ENCODE data around the gene TMEM114.

Gene TMEM114

DNA sequence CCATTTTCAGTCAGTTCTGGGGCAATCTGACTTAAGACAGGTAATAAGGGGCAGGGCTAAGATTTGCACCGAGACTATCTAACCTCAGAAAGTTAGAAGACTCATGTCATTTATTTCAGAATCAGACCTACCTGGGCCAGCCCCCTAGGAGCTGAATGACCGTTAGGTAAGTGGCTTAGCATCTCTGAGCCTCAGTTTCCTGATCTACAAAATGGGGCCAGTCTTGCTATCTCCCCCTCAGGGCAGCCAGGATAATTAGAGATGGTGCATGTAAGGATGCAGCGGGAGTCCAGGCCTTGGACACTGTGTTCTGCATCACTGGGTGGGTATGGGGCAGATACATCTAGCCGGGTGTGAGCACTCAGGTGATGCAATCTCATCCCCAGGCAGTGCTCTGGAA, 20.8 kb upstream of the TMEM114 start:
- no peak for DNase-seq

DNA sequence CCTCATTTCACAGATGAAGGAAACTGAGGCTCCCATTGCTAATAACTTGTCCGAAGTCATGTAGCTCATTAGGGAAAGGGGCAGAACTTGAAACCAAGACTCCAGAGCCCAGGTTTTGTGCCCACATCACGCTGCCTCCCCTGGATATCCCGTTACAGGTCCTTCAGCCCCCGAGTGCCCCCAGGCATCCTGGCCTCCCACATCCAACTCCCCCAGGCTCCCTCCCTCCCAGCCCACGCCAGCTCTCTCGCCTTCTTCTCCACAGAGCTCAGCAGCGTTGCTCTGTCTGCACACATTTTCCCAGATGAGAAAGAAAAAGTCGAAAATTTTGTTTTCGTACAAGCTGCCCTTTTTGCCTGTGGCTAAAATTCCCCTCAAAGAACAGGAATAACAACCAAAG, 16.9 kb upstream of the TMEM114 start:
- DNase-seq: no peak

DNA sequence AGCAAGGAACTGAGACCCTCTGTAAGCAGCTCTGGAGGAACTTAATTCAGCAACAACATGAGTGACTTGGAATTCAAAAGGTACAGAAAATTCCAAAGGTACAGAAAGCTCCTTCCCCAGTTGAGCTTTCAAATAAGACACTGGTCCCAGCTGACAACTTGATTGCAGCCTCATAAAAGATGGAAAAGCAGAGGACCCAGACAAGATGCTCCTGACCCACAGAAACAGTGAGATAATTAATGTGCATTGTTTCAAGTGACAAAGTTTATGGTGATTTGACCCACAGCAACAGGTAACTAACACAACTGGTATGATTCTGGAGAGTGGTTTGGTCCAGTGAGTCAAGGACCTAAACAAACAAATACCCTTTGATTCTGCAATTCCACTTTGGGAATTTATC, 15.2 kb upstream of the TMEM114 start:
- no peak for DNase-seq

DNA sequence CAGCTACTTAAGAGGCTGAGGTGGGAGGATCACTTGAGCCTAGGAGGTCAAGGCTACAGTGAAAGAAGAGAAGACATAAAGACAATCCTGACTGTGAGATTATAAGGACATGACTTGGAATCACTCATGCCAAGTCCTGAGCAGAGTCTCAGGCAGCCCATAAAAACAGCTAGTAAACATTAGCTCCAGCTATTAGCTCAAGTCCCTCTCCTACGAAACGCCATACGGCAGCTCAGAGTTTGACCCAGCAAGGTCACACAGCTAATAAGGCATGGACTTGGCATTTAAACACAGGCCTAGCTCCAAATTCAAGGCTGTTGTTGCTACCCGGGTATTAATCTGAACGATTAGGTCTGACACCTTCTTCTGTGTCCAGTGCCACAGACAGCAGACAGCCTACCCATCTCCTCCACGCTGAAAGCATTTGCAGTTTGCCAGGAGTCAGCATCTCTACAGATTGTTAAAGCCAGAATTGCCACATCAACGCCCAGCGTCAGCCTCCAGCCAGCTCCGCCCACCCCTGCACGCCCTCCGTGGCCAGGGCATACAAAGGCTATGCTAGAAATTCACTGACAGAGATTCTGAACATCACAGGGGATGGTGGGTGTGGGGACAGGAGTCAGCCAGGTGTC, 9.9 kb upstream of the TMEM114 start:
- no peak for DNase-seq

DNA sequence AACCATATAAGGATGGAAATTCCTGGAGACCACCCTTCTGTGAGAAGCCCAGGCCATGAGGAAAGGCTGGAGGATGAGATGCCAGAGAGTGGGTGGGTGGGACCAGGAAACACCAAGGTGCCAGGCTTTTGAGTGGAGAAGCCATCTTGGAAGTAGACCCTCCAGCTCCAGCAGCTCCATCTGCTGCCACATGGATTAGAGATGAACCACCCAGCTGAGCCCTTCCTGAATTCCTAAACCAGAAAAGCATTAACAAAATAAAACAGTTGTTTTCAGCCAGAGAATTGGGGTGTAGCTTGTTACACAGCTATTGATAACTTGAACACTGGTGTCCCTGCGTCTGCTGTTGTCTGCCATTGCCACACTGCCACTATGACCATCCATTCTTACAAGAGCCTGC, 6.3 kb upstream of the TMEM114 start:
- no peak for DNase-seq

DNA sequence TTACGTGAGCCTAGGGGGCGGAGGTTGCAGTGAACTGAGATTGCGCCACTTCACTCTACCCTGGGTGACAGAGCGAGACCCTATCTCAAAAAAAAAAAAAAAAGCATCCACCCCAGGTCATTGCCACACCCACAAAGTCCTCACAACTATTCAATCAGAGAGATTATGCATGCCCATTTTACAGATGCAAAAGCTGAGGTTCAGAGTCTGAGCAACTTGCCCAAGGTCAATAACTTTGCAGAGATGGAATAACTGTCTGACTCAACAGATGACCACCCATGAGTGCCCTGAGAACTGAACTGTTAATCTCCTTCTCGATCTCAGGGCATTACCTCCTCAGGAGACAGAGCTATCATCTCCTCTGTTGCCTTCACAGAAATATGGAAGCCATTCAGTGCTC, 5.5 kb upstream of the TMEM114 start:
- no peak for DNase-seq

DNA sequence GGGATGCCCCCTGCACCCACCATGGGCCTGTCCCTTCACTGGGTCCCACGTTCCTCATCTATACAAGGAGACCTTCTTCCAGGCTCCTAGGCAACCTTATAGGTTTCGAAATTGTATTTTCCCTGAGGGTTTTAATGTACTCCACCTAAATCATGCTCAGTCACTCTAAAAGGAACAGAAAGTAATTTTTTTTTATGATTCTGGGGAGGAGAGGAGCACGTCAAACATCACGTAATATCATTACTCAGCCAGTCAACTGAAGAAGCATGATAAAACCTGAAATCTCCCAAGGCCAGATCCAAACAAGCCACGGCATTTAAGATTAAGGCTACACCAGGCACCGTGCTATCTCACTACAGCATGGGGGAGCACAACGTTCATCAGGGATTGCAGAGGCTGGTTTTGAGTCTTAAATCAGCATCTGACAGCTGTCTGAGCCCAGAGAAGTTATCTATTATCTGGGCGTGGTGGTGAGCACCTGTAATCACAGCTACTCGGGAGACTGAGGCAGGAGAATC, 3.9 kb upstream of the TMEM114 start:
- no peak for DNase-seq

DNA sequence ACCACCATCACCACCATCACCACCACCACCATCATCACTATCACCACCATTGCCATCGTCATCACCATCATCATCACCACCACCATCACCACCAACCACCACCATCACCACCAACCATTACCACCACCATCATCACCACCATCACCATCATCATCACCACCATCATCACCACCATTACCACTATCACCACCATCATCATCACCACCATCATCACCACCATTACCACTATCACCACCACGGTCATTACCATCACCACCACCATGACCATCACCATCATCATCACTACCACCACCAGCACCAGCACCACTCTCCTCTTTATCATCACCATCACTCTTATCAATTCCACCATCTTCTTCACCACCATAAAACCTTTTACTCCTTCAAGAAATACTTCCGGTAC, 1.1 kb upstream of the TMEM114 start:
- DNase-seq: no peak

DNA sequence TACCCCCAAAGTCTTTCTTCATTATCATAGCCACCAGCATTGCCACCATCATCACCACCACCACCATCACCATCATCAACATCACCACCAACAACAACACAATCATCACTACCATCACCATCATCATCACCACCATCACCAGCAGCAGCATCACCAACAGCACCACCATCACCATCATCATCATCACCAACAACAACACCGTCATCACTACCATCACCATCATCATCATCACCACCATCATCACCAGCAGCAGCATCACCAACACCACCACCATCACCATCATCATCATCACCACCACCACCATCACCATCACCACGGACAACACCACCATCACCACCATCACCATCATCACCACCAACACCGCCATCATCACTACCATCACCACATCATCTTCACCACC, 500 bp upstream of the TMEM114 start:
- DNase-seq: no peak

DNA sequence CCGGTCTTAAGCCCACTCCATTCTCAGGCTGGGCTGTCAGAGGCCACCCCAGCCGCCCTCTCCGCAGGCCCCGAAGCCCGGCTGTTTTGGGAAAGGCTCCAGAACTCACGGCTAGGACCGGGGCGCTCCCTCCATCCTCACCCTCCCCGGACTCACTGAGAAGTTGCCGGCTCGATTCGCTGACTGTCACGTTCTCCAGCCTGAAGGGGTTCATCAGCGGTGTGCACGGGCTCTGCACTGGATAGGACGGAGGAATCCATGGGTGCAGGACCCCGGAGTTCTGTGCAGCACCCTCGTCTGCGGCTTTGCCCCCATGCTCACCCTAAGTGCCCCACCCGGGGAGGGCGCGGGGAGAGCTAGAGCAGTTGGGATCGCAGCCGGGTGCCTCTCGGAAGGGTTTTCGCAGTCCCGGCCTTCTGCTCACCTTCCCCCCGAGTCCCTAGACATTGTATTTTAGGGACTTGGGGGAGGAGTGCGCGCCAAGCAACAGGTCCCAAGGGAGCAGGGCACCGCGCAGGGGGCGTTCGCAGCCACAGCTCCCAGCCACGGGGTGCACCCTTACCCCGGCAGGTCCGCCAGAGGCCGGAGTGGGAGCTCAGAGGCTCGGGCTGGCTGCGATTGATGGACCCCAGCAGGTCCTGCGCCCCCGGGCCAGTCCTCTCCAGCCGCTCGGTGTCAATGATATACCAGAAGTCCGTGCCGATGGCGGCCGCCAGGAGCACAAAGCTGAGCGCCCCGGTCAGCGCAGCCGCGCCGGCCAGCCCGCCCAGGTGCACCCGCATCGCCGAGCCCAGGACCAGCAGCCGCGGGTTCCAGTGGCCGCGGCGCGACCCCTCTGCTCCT, 1.0 kb downstream of the TMEM114 start:
- no peak for DNase-seq

DNA sequence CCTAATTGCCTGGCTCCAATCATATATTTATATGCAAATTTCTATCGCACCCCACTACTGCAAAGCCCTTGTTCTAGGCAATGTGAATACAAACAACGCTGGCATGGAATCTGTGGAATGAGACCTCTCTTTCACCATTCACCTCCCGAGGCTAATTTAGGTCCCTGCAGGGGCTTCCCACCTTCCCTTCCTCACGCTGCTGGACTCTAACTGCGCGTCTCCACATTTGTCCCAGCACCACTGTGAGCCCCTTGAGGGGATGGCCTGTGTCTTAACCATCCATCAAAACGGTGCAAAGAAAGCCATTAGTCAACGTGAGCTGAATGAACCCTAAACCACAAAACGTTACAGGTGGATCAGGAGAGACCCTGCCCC, 1.6 kb downstream of the TMEM114 start:
- DNase-seq: no peak

DNA sequence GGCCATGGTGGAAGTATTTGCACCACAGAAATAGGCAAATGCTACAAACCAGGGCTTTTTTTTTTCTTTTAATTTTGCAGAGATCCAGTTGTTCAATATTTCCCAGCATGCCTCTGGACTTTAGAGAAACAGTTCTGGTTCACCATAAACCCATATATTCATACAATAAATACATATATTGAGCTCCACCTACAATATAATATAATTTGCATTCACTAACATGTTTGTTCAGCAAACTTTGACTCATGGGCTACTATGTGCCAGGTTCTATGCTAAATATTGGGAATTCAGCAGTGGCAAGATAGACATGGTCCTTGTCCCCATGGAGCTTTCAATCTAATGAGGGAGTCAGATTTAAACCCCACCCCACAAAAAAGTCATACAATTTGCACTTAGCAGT, 3.2 kb downstream of the TMEM114 start:
- DNase-seq: no peak

DNA sequence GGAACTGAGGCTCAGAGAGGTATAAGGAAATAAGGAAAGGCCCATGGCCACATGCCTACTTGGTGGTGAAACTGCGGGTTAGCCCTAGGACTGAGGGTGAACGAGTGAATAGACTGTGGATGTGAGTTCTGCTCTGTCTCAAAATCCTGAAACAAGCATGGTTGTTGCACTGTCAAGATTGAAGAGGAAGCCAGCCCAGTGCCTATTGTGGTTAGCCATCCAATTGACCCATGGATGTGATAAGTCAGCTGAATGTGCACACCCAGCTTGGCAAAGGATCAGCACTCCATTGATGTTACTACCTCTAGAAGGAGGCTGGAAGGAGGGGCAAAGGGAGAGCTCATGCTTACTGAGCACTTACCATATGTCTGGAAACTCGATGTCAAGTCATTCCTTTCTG, 4.5 kb downstream of the TMEM114 start:
- DNase-seq: no peak

DNA sequence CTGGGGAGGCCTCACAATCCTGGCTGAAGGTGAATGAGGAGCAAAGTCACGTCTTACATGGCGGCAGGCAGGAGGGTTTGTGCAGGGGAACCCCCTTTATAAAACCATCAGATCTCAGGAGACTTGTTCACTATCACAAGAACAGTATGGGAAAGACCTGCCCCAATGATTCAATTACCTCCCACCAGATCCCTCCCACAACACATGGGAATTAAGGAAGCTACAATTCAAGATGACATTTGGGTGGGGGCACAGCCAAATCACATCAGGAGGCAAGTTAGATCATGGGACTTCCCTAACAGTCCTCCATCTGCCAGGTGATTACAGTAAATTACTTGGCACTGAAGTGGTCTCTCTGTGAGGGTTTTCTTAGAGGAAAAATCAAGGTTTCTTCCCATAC, 5.3 kb downstream of the TMEM114 start:
- peak in 1 of 2 experiments; percentile 29 for DNase-seq

DNA sequence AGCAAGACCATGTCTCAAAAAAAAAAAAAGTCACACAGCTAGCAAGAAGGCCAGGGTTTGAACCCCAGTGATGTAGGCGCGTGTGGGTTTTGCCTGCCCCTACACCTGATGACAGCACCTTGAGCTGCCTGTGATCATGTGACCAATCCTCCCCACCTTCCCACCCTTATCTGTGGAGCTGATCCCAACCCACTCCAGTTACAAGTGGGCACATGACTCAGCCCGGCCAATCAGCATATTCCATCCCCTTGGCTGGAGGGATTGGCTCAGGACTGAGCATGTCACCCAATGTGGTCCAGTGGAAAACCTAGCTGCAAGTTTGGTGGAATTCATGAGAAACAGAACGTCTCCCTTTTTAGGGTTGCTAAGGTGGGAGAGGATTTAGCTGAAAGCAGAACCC, 6.6 kb downstream of the TMEM114 start:
- DNase-seq: no peak

DNA sequence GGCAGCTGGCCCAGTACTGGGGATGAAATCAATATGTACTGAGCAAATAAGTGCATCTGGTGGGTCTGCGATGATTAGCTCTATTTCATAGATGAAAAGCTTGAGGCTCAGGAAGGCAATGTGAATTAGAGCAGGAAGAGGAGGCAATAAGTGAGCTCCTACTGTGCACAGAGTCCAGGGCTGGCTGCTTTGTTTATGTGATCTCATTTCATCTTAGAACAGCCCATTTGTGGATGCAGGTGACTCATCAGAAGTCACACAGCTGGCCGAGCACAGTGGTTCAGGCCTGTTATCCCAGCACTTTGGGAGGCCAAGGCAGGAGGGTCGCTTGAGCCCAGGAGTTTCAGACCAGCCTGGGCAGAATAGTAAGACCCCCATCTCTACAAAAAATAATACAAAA, 7.1 kb downstream of the TMEM114 start:
- no peak for DNase-seq

DNA sequence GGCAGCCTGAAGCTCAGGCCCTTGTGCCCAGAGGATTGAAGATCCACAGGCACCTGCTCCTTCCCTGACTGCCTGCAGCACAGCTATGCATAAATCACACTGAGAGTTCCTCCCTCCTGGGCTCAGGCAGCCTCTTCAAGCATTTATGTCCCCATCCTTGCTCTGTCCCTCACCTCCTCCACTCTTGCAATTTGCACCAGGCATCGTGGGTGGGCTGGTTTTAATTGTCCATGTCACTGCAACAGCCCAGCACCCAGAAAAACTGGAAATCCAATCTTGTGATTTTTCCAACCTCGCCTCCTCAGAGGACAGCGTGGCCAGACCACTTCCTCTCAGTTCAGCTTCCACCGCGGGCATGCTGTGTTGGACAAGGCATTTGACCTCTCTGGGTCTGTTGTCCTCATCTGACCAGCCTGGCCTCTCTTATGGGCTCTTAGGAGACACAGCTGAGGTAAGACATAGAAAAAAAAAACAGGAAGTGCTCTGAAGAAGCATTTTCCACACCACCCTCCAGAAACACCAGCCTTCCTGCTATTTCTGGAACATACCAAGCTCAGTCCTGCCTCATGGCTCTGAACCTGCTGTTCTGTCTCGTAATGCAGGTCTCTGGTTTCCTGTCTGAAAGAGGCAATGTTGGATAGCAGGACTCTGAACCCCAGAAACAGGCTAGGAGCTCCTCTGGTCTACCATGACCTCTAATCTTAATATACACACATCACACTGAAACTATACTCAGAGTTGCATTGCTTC, 8.3 kb downstream of the TMEM114 start:
- DNase-seq: no peak

DNA sequence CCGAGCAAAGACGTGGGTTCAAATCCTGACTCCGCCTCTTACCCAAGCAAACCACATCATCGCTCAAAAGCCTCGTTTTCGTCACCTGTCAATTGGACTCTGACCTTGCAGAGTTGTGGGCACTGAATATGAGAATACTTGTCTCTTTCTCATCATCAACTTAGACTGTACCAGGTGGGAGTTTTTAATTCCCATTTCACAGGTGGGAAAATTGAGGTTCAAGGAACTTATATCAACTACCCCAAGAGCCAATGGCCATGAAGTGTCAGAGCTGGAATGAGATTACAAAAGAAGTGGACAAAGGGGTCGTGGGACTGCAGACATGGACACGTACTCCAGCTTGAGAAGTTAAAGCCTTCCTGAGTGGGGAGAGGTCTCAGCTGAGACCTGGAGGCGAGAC, 10.8 kb downstream of the TMEM114 start:
- no peak for DNase-seq

DNA sequence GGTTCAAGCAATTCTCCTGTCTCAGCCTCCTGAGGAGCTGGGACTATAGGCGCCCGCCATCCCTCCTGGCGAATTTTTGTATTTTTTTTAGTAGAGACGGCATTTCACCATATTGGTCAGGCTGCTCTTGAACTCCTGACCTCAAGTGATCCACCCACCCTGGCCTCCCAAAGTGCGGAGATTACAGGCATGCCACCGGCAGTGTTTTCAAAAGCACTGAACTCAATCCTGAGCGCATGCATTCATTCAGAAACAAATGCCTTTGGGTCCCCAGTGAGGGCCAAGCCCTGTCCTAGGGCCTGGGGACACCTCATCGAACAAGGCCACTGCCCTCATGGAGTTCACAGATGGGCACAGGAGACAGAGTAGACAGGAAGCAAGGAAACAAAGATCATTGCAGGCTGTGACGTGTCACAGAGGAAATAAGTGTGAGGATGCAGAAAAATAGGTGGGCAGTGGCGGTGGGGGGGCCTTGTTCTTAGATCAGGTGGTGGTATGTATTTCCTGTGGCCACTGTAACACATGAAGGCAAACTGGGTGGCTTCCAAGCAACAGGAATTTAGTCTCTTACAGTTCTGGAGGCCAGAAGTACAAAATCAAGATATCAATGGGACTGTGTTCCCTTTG, 12.5 kb downstream of the TMEM114 start:
- DNase-seq: no peak

DNA sequence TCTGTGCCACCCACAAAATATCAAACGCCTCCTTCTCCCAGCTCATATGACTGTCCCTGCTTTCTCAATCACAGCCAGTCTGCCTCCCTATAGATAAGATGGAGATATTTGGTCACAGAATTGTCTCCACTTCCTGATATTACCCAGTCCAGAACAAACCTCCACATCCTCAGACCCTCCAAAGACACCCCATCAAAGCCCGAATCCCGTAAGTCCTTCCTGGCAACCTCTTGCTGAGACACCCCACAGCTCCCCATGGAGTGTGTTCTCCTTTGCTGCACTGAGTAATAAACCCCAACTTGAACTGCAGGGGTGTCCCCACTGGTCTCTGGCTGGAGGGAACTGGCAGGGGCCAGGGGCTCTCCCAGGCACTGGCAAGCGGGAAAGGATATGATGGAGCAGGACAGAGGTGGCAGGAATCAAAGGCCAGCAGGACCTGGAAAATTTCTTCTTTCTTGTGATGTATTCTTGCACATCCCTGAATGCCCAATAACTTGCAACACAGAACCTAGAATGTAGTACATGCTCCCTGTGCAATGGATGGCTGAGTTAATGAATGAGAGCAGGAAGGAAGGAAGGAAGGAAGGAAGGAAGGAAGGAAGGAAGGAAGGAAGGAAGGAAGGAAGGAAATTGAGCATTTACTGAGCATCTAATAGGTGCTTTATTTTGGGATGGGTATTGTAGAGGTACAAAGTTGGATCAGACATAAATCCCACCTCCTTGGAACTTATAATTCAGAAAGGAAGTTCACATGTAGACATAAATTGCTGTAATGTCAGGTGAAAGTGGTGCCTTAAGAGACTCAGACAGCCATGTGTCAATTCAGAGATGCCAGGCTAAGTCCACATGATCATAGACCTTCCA, 13.9 kb downstream of the TMEM114 start:
- DNase-seq: no peak

DNA sequence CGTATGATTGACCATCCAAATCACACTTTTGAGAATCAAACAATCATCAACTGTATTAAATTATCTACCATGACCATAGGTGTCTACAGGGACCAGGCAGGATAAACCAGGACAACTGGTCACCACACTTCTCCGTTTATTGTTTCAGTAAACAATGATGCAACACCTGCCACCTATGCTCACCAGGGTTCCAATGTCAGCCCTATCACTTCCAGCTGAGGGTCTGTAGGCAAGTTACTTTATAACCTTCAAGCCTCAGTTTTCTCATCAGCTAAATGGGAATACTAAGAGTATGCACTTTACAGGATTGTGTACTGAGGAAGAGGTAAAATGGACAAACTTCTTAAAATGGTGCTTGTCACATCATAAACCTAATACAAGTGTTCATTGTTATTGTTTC, 14.9 kb downstream of the TMEM114 start:
- no peak for DNase-seq
